H1 (cell line): ENCODE results near the gene KCNMA1. TPM values are rescaled to one million over a fixed set of nuclear protein-coding genes. Genes with fewer than 3 reads are reported as not detected.

Experiments used
- CTCF ChIA-PET: fragments of 300-600 bp; sonication (Branson Sonifier 250); formaldehyde crosslinking; loops from one replicate; lab custom pipeline; 2021; ENCODE audit not compliant: partially characterized antibody; lab: Charles Lee
- POLR2A ChIA-PET: fragments of 300-600 bp; sonication (Branson Sonifier 250); formaldehyde crosslinking; loops from one replicate; lab custom pipeline; 2021; ENCODE audit warnings: inconsistent platforms; ENCODE audit not compliant: partially characterized antibody; lab: Charles Lee
- DNase-seq, 2 experiments: peaks; one replicate each; pipeline versions ENCODE4 v3.0.0 to v3.0.0-alpha.2; 2010 to 2022; ENCODE audit warnings: low spot score in 2 of 2, low read depth in 1 of 2, mixed read lengths in 1 of 2
- FAIRE-seq: peaks from 2 replicates; lab custom pipeline; 2011; peaks lifted over from hg19 to GRCh38; lab: Jason Lieb, UNC
- H2AFZ ChIP-seq: 2 replicates; pipeline ENCODE4 v1.8.1; 2012; ENCODE audit warnings: low read length, inconsistent platforms
- H2AK5ac ChIP-seq: 2 replicates; pipeline ENCODE4 v1.6.1; 2013; ENCODE audit warnings: low read depth, low read length
- H2BK120ac ChIP-seq: replicated peaks from 2 replicates; pipeline ENCODE3; 2013; ENCODE audit warnings: low read depth, low read length, inconsistent platforms
- H2BK12ac ChIP-seq: 2 replicates; pipeline ENCODE4 v1.6.1; 2013; ENCODE audit warnings: low read depth, low read length
- H2BK15ac ChIP-seq: 2 replicates; pipeline ENCODE4 v1.6.1; 2013; ENCODE audit warnings: low read length
- H2BK20ac ChIP-seq: 2 replicates; pipeline ENCODE4 v1.6.1; 2013; ENCODE audit warnings: low read length
- H2BK5ac ChIP-seq: 2 replicates; pipeline ENCODE4 v1.6.1; 2013; ENCODE audit warnings: low read depth, low read length
- H3K14ac ChIP-seq: 2 replicates; pipeline ENCODE4 v1.6.1; 2013; ENCODE audit warnings: inconsistent platforms; ENCODE audit not compliant: insufficient read length
- H3K18ac ChIP-seq: 2 replicates; pipeline ENCODE4 v1.6.1; 2013; ENCODE audit warnings: low read length; ENCODE audit errors: extremely low read depth
- H3K23ac ChIP-seq: 2 replicates; pipeline ENCODE4 v1.6.1; 2013; ENCODE audit warnings: inconsistent platforms; ENCODE audit not compliant: insufficient read length
- H3K23me2 ChIP-seq: 2 replicates; pipeline ENCODE4 v1.6.1; 2013; ENCODE audit warnings: low read depth, low read length
- H3K27ac ChIP-seq: 2 replicates; pipeline ENCODE4 v1.6.1; 2011; ENCODE audit warnings: low read depth, low read length, inconsistent platforms
- H3K27me3 ChIP-seq, 4 experiments: replicated peaks in 1 of 4; 1 replicate in 1 of 4; 2 replicates in 3 of 4; pipeline versions ENCODE4 v1.6.1 to v1.8.1; 2011 to 2013; ENCODE audit warnings: low read length in 3 of 4, mild to moderate bottlenecking in 3 of 4, inconsistent platforms in 2 of 4, mixed read lengths in 2 of 4, moderate library complexity in 1 of 4; ENCODE audit not compliant: control insufficient read depth in 3 of 4, insufficient read depth in 3 of 4; ENCODE audit errors: extremely low read depth in 1 of 4
- H3K36me3 ChIP-seq, 4 experiments: 2 replicates each; pipeline versions ENCODE4 v1.6.1 to v1.8.1; 2011 to 2013; ENCODE audit warnings: mild to moderate bottlenecking in 4 of 4, low read length in 3 of 4, moderate library complexity in 2 of 4, control low read depth in 1 of 4, inconsistent platforms in 1 of 4; ENCODE audit not compliant: insufficient read depth in 4 of 4, control insufficient read depth in 2 of 4
- H3K4ac ChIP-seq: replicated peaks from 2 replicates; pipeline ENCODE3; 2013; ENCODE audit warnings: low read length, low read depth, mixed read lengths, inconsistent platforms; ENCODE audit not compliant: insufficient read length
- H3K4me1 ChIP-seq, 4 experiments: replicated peaks in 1 of 4; 1 replicate in 1 of 4; 2 replicates in 3 of 4; pipeline versions ENCODE4 v1.6.1 to v1.8.1; 2011 to 2013; ENCODE audit warnings: low read length in 3 of 4, inconsistent platforms in 2 of 4, mixed read lengths in 1 of 4; ENCODE audit not compliant: insufficient read depth in 4 of 4, control insufficient read depth in 3 of 4
- H3K4me2 ChIP-seq, 2 experiments: 2 replicates each; pipeline versions ENCODE4 v1.6.1 to v1.8.1; 2011 to 2013; ENCODE audit warnings: low read depth in 2 of 2, low read length in 2 of 2, control low read depth in 1 of 2, inconsistent platforms in 1 of 2, mild to moderate bottlenecking in 1 of 2; ENCODE audit not compliant: insufficient read depth in 1 of 2
- H3K4me3 ChIP-seq, 4 experiments: fragments of 200-600, 300-600 bp in 1 of 4; sonication (generic), shearing (Covaris generic), sonication (Bioruptor Twin) in 1 of 4; 2 replicates each; pipeline versions ENCODE4 v1.5.1 to v1.8.1; 2011 to 2016; ENCODE audit warnings: low read length in 4 of 4, low read depth in 3 of 4, control low read depth in 2 of 4, inconsistent platforms in 2 of 4, mild to moderate bottlenecking in 2 of 4, mixed read lengths in 1 of 4, moderate library complexity in 1 of 4; ENCODE audit not compliant: insufficient read depth in 2 of 4; ENCODE audit errors: extremely low read depth in 1 of 4
- H3K56ac ChIP-seq: replicated peaks from 2 replicates; pipeline ENCODE3; 2013; ENCODE audit warnings: low read depth, mild to moderate bottlenecking, mixed read lengths, low read length, inconsistent platforms; ENCODE audit not compliant: insufficient read length
- H3K79me1 ChIP-seq: 2 replicates; pipeline ENCODE4 v1.6.1; 2013; ENCODE audit warnings: low read depth, low read length, control low read depth
- H3K79me2 ChIP-seq, 2 experiments: 2 replicates each; pipeline versions ENCODE4 v1.6.1 to v1.8.1; 2012 to 2013; ENCODE audit warnings: low read length in 2 of 2, mild to moderate bottlenecking in 2 of 2, inconsistent platforms in 1 of 2; ENCODE audit not compliant: insufficient read depth in 2 of 2, control insufficient read depth in 1 of 2
- H3K9ac ChIP-seq, 4 experiments: replicated peaks in 1 of 4; 1 replicate in 1 of 4; 2 replicates in 3 of 4; pipeline versions ENCODE4 v1.6.1 to v1.8.1; 2011 to 2013; ENCODE audit warnings: low read depth in 3 of 4, low read length in 3 of 4, control low read depth in 2 of 4, mild to moderate bottlenecking in 2 of 4, moderate library complexity in 2 of 4, inconsistent platforms in 1 of 4; ENCODE audit errors: extremely low read depth in 1 of 4
- H3K9me3 ChIP-seq, 2 experiments: 2 replicates each; pipeline versions ENCODE4 v1.6.1 to v1.8.1; 2012 to 2013; ENCODE audit warnings: mild to moderate bottlenecking in 2 of 2, moderate library complexity in 2 of 2, control low read depth in 1 of 2, inconsistent platforms in 1 of 2, low read depth in 1 of 2, low read length in 1 of 2, mixed read lengths in 1 of 2; ENCODE audit not compliant: insufficient read depth in 2 of 2
- H4K20me1 ChIP-seq, 2 experiments: replicated peaks in 1 of 2; 2 replicates each; pipeline versions ENCODE3 to v1.8.1; 2011 to 2013; ENCODE audit warnings: inconsistent platforms in 2 of 2, low read length in 2 of 2, mild to moderate bottlenecking in 1 of 2; ENCODE audit not compliant: insufficient read depth in 2 of 2, control insufficient read depth in 1 of 2
- H4K5ac ChIP-seq: 2 replicates; pipeline ENCODE4 v1.6.1; 2013; ENCODE audit warnings: low read length, low read depth, mixed read lengths, inconsistent platforms; ENCODE audit not compliant: insufficient read length
- H4K8ac ChIP-seq: 2 replicates; pipeline ENCODE4 v1.8.0; 2013; ENCODE audit warnings: mild to moderate bottlenecking, moderate library complexity, low read length, inconsistent platforms; ENCODE audit not compliant: insufficient read depth; ENCODE audit errors: extremely low read depth
- H4K91ac ChIP-seq: replicated peaks from 2 replicates; pipeline ENCODE3; 2013; ENCODE audit warnings: low read length, mixed read lengths, inconsistent platforms; ENCODE audit not compliant: insufficient read length
- CTBP2 ChIP-seq: IDR thresholded peaks from 2 replicates; pipeline ENCODE4 v1.7.0; 2011; ENCODE audit warnings: borderline replicate concordance, mild to moderate bottlenecking, moderate library complexity, mixed read lengths, low read length; ENCODE audit not compliant: insufficient read depth, insufficient read length
- EZH2 ChIP-seq: fragments of 200-600 bp; sonication (generic); IDR thresholded peaks from 2 replicates; pipeline ENCODE4 v1.7.1; 2012; ENCODE audit warnings: low read depth, mild to moderate bottlenecking, moderate library complexity, low read length, inconsistent platforms; ENCODE audit not compliant: severe bottlenecking
- GABPA ChIP-seq: IDR thresholded peaks from 2 replicates; pipeline ENCODE4 v1.6.1; 2011; ENCODE audit warnings: mild to moderate bottlenecking, low read length, moderate library complexity, borderline replicate concordance; ENCODE audit not compliant: insufficient read depth
- MAFK ChIP-seq: IDR thresholded peaks from 2 replicates; pipeline ENCODE4 v1.6.1; 2012; ENCODE audit warnings: low read depth, mild to moderate bottlenecking, improper control_type of control experiment, low read length
- YY1 ChIP-seq: IDR thresholded peaks from 2 replicates; pipeline ENCODE4 v1.6.1; 2011; ENCODE audit warnings: low read depth, mild to moderate bottlenecking, low read length
- WGBS, 2 experiments: shearing (Covaris generic) in 1 of 2; methylation state at CpG; one replicate each; pipeline versions ENCODE4 v1.1.6 to v1.1.7; 2013 to 2015; ENCODE audit warnings: low lambda C conversion rate in 2 of 2, mixed read lengths in 2 of 2, inconsistent platforms in 1 of 2, low coverage in 1 of 2, missing lambda C conversion rate in 1 of 2; ENCODE audit not compliant: insufficient replicate concordance in 2 of 2, insufficient coverage in 1 of 2, insufficient read length in 1 of 2; ENCODE audit errors: extremely low coverage in 1 of 2, missing lambda C conversion rate in 1 of 2; 5-methylcytosine and 5-hydroxymethylcytosine counted together
- polyA plus RNA-seq, 7 experiments: library from polyadenylated mRNA; depleted of rRNA in 3 of 7; stranded (reverse) in 5 of 7; unstranded in 2 of 7; fragments of >200 nt in 5 of 7; fragments of 200-250 nt in 2 of 7; gene quantifications; 1 replicate in 5 of 7; 2 replicates in 1 of 7; 4 replicates in 1 of 7; pipeline versions ENCODE4 v1.2.1 to v1.2.3, GENCODE V29; 2011 to 2013; ENCODE audit warnings: missing spikeins in 2 of 7, mixed read lengths in 2 of 7
- total RNA-seq: library from RNA; stranded (reverse); fragmentation: NEBNext Ultra II Directional; extraction: Animal tissue kit (Norgen Biotek cat#: 25700); gene quantifications from 2 replicates; pipeline ENCODE4 v1.2.1, GENCODE V29; 2021

Gene KCNMA1
- total and polyA plus RNA-seq, 2 of the 8 experiments (the other 6 are each of a cell fraction or from before 2014, with no cell fraction given), result 10.2 to 11.1 TPM

DNA sequence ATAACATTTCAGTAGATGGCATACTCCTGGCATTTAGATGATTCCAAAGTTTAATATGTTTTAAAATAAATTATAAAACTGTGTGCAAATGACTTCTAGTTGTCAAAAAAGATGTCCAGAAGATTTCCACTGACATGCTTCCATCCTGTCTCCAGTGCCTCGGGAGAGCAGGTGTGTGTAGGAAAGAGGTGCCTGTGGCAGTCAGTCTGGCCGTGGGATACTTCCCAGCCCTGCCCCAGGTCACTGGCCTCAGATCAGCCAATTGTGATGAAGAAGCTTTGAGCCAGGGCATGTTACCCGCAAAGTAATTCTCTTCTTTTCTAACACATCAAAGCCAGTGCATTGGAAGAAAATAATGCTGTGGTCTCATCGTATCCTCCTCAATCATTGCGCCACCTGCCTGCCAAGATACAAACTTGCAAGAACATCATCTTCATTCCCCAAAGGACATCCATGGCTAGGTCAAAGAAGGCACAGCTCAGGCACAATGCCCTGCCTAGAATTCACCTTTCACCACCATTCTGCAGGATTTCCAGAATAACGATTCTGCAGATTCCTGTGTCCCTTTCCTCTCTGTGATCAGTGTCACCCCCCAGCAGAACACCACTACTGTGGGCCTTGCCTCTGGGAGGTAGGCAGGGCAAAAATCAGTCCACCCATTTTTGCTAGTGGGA, 6.3 kb upstream of the KCNMA1 start:
- Histone ChIP-seq H3K56ac (no peak overlapping the region), H4K91ac (no peak overlapping the region), H2BK15ac (no peak overlapping the region), H3K79me2 (no peaks in the 10 kb centered on the region), H2BK5ac (no peak overlapping the region), H2AK5ac (no peak overlapping the region), H4K20me1 (peaks cover 0 to 2% of the 10 kb centered on the region in 2 experiments), H2BK20ac (no peak overlapping the region), H4K5ac (no peak overlapping the region), H2BK120ac (no peak overlapping the region), H2BK12ac (no peak overlapping the region), H3K4me1 (peaks cover 1 to 7% (median 2%) of the 10 kb centered on the region in 4 experiments; a peak in 5 of 7 replicates), H3K4ac (no peak overlapping the region), H3K27me3 (peaks cover 7 to 26% (median 24%) of the 10 kb centered on the region in 4 experiments), H3K9me3 (peaks cover 11% of the 10 kb centered on the region in 2 experiments; a peak in 3 of 4 replicates), H3K79me1 (no peaks in the 10 kb centered on the region), H2AFZ (no peak overlapping the region), H4K8ac (no peak overlapping the region; the same call in 1 of the 2 replicates), H3K36me3 (no peaks in the 10 kb centered on the region; a peak in 1 of 8 replicates), H3K23ac (no peak overlapping the region), H3K4me3 (no peak overlapping the region), H3K23me2 (no peaks in the 10 kb centered on the region), H3K4me2 (no peak overlapping the region), H3K18ac (no peak overlapping the region), H3K27ac (no peak overlapping the region), H3K14ac (no peak overlapping the region), H3K9ac (no peak overlapping the region)
- FAIRE-seq (peak; percentile 97), DNase-seq (peak in 1 of 2 experiments; percentile 63)
- CTCF ChIA-PET, result interaction anchor here (0.5 to 7.9 kb wide), 53 partner anchors 12 to 478 kb away, joined by 3 to 96 read pairs (median 4); no protein-coding TSS in a partner anchor
- 44% methylated on average over 6 of the region's 6 CpGs; no CpG with 5 or more reads in 1 of the 2 experiments for WGBS, 2 experiments
- POLR2A ChIA-PET, result no interaction called here
- peak; percentile 64; the same call in 1 of the 2 replicates for TF ChIP-seq YY1
- TF ChIP-seq GABPA, result no peak
- TF ChIP-seq MAFK, result 0 out of 2 replicates have a peak, but pooled peaks have one; percentile 1
- TF ChIP-seq EZH2, result no peak
- TF ChIP-seq CTBP2, result no peak
